Measurements from ENCODE around the gene S100Z. TPM values are rescaled to one million over a fixed set of nuclear protein-coding genes. Genes with fewer than 3 reads are reported as not detected.

S100Z gene
- total RNA-seq, 1 experiment from 2014 or later, result not detected

DNA sequence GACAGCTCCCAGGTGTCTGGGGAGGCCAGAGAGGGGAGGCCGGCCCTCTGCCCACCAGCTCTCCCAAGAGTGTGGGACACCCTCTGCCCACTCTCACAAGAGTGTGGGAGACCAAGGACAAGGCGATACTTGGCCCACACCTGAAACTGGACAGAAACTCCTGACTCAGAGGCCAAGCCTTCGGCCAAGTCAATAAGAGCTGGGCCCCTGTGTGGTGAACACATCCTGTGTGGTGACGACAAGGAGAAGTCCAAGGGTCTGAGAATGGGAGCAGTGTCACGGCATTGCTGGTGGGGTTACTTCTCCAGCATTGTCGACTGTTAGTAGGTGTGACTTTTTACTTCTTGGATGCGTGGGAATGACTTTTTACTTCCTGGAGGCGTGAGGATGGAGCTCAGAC is 45.5 kb upstream of the S100Z start:
- Mint-ChIP-seq H3K27me3 (ENCODE audit: unreplicated experiment) (no peaks in the 10 kb centered on the region), H3K9me3 (ENCODE audit: low read depth, unreplicated experiment) (no peaks in the 10 kb centered on the region), H3K36me3 (ENCODE audit: insufficient read depth, unreplicated experiment) (peaks cover 15% of the 10 kb centered on the region), H3K4me1 (ENCODE audit: low read depth, unreplicated experiment) (peaks cover 77% of the 10 kb centered on the region), H3K4me3 (ENCODE audit: low read depth, unreplicated experiment) (peak overlapping the region; percentile 39), H3K27ac (ENCODE audit: unreplicated experiment) (peak overlapping the region; percentile 96)
- TF ChIP-seq, protein P1, sequence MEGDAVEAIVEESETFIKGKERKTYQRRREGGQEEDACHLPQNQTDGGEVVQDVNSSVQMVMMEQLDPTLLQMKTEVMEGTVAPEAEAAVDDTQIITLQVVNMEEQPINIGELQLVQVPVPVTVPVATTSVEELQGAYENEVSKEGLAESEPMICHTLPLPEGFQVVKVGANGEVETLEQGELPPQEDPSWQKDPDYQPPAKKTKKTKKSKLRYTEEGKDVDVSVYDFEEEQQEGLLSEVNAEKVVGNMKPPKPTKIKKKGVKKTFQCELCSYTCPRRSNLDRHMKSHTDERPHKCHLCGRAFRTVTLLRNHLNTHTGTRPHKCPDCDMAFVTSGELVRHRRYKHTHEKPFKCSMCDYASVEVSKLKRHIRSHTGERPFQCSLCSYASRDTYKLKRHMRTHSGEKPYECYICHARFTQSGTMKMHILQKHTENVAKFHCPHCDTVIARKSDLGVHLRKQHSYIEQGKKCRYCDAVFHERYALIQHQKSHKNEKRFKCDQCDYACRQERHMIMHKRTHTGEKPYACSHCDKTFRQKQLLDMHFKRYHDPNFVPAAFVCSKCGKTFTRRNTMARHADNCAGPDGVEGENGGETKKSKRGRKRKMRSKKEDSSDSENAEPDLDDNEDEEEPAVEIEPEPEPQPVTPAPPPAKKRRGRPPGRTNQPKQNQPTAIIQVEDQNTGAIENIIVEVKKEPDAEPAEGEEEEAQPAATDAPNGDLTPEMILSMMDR (IDR thresholded peaks at IDR 0.05; ENCODE audit: unreplicated experiment), result no peak
- peak; percentile 74 for DNase-seq
- intact Hi-C loops (cut with micrococcal nuclease; ENCODE audit: unreplicated experiment), result no loop called here
- BruUV-seq (replicated peaks), result no TSS peak
- CTCF ChIA-PET, result interaction anchor here (0.6 to 1.3 kb wide), 8 partner anchors 14 to 212 kb away, joined by 3 to 11 read pairs (median 4); no protein-coding TSS in a partner anchor

DNA sequence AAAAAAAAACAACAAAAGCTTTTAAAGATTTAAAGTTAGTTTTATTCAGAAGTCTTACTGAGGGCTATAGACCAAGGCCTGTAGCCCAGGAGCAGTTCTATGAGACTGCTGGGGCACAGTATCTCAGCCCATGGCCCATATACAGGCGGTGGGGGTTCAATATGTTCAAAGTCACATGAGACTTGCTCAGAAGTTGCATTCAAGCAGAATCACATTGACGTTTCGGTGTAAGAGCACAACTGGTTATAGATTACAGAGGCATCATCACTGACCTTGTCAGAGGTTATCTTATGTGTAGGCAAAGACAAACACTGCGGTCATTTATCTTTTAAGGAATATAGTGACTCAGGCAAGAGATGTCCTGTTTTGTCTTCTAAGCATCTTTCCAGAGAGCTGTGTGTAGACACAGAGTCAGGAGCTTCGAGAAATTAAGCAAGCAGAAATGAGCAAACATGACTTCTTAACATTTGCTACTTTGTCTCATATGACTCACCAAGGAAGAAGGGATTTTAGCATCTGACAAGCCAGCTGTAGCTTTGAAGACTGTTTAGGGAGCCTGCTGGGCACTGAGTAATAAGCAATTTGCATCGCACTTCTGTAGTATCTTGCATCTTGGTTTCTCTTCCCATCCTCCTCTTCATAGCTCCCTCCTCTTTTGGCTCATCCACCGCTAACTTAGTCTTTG is 43.9 kb upstream of the S100Z start:
- Mint-ChIP-seq H3K27ac (ENCODE audit: unreplicated experiment) (peak overlapping the region; percentile 29), H3K36me3 (ENCODE audit: insufficient read depth, unreplicated experiment) (peaks cover 10% of the 10 kb centered on the region), H3K27me3 (ENCODE audit: unreplicated experiment) (no peaks in the 10 kb centered on the region), H3K9me3 (ENCODE audit: low read depth, unreplicated experiment) (no peaks in the 10 kb centered on the region), H3K4me1 (ENCODE audit: low read depth, unreplicated experiment) (peaks cover 63% of the 10 kb centered on the region), H3K4me3 (ENCODE audit: low read depth, unreplicated experiment) (no peak overlapping the region)
- TF ChIP-seq, protein P1 (IDR thresholded peaks at IDR 0.05; ENCODE audit: unreplicated experiment), result no peak
- intact Hi-C loops (cut with micrococcal nuclease; ENCODE audit: unreplicated experiment), result no loop called here
- no TSS peak for BruUV-seq (replicated peaks)
- DNase-seq, result peak; percentile 42
- CTCF ChIA-PET, result interaction anchor here (0.7 to 2.6 kb wide), 10 partner anchors 9 to 225 kb away, joined by 3 to 9 read pairs (median 4); partner anchors contain the start of gene F2RL1

DNA sequence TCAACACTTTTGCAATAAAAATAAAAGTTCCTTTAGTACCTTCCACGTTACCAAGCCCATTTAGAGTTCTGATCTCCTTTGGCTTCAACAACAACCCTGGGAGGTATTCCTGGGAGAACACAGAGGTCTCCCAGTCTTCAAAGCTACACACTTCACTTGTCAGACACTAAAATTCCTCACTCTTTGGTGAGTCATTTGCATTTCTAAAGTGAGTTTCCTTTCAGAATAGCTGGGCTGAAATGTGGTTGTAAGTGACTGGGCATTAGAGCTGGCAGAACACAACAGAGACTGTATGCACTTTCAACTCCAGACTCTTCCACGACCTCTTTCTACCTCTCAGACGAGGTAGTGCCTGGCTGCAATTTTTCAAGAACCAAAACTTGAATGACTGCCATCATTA is 42.5 kb upstream of the S100Z start:
- DNase-seq, result no peak
- Mint-ChIP-seq H3K4me1 (ENCODE audit: low read depth, unreplicated experiment) (peaks cover 50% of the 10 kb centered on the region), H3K4me3 (ENCODE audit: low read depth, unreplicated experiment) (no peak overlapping the region), H3K27me3 (ENCODE audit: unreplicated experiment) (no peaks in the 10 kb centered on the region), H3K36me3 (ENCODE audit: insufficient read depth, unreplicated experiment) (peaks cover 10% of the 10 kb centered on the region), H3K9me3 (ENCODE audit: low read depth, unreplicated experiment) (no peaks in the 10 kb centered on the region), H3K27ac (ENCODE audit: unreplicated experiment) (no peak overlapping the region)
- no TSS peak for BruUV-seq (replicated peaks)
- intact Hi-C loops (cut with micrococcal nuclease; ENCODE audit: unreplicated experiment), result no loop called here
- CTCF ChIA-PET, result interaction anchor here (0.6 to 2.6 kb wide), 6 partner anchors 8 to 90 kb away, joined by 3 to 9 read pairs (median 4); no protein-coding TSS in a partner anchor
- TF ChIP-seq, protein P1 (IDR thresholded peaks at IDR 0.05; ENCODE audit: unreplicated experiment), result no peak

DNA sequence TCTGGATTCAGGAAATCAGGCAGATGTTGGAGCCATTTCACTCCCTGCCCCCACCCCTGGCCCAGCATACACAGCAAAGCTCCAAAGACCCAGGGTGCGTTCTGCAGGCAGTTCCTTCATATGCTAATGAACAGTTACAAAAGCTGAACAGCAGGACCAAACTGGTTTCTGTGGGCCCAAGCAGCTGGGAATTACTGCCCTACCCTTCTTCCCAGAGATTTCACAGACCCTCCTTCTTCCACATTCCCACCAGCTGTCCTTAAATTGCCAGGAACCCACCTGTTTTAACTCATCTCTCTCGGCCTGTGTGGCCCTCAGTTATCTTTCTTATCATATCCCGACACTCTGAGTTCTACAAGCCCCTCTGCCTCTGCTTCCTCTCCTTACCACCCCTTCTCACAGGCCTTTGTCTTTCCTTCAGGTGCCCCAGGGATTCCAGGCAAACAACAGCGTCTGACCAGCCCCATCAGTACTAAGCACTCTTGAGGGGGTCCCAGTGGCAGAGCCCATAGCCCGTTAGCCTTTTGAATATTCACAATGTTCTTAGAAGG is 41.6 kb upstream of the S100Z start:
- Mint-ChIP-seq H3K4me1 (ENCODE audit: low read depth, unreplicated experiment) (peaks cover 43% of the 10 kb centered on the region), H3K27me3 (ENCODE audit: unreplicated experiment) (no peaks in the 10 kb centered on the region), H3K9me3 (ENCODE audit: low read depth, unreplicated experiment) (no peaks in the 10 kb centered on the region), H3K4me3 (ENCODE audit: low read depth, unreplicated experiment) (no peak overlapping the region), H3K27ac (ENCODE audit: unreplicated experiment) (no peak overlapping the region), H3K36me3 (ENCODE audit: insufficient read depth, unreplicated experiment) (peaks cover 10% of the 10 kb centered on the region)
- TF ChIP-seq, protein P1 (IDR thresholded peaks at IDR 0.05; ENCODE audit: unreplicated experiment), result no peak
- BruUV-seq (replicated peaks), result no TSS peak
- CTCF ChIA-PET, result interaction anchor here (0.6 to 2.6 kb wide), 3 partner anchors 13 to 18 kb away, joined by 4 to 9 read pairs (median 7); no protein-coding TSS in a partner anchor
- no peak for DNase-seq
- intact Hi-C loops (cut with micrococcal nuclease; ENCODE audit: unreplicated experiment), result no loop called here

All from Calu3 (cell line).